Mesothelial cell of epicardium (in vitro differentiated cells): Measurements from ENCODE around the gene APMAP. TPM values are rescaled to one million over a fixed set of nuclear protein-coding genes. Genes with fewer than 3 reads are reported as not detected.

ENCODE experiments used
- DNase-seq, 2 experiments: peaks; one replicate each; pipeline ENCODE4 v3.0.0; 2021; ENCODE audit warnings: low spot score in 2 of 2; ENCODE audit not compliant: unreplicated experiment in 2 of 2
- H3K27ac Mint-ChIP-seq: 2 replicates; pipeline ENCODE4 v1.8.0; 2021; ENCODE audit warnings: mixed read lengths
- H3K27me3 Mint-ChIP-seq: 2 replicates; pipeline ENCODE4 v1.8.0; 2021; ENCODE audit warnings: low read depth, mixed read lengths
- H3K36me3 Mint-ChIP-seq: 2 replicates; pipeline ENCODE4 v1.8.0; 2021; ENCODE audit warnings: mixed read lengths
- H3K4me1 Mint-ChIP-seq: 2 replicates; pipeline ENCODE4 v1.8.0; 2021; ENCODE audit warnings: mixed read lengths
- H3K4me3 Mint-ChIP-seq: 2 replicates; pipeline ENCODE4 v1.8.0; 2021; ENCODE audit warnings: mild to moderate bottlenecking, moderate library complexity, mixed read lengths
- H3K9me3 Mint-ChIP-seq: 2 replicates; pipeline ENCODE4 v1.8.0; 2021; ENCODE audit warnings: mixed read lengths
- total RNA-seq: library from RNA; stranded (reverse); gene quantifications from 3 replicates; pipeline ENCODE4 v1.2.1, GENCODE V29; 2021
- TF ChIP-seq, protein P1 (sequence below): fragments of 200-600 bp; sonication (generic); IDR thresholded peaks from one replicate; pipeline ENCODE4 v1.5.0; 2021; ENCODE audit warnings: antibody characterized with exemption; ENCODE audit not compliant: unreplicated experiment

Gene APMAP
- total RNA-seq, 1 donor from 2014 or later = 77.4 TPM

DNA sequence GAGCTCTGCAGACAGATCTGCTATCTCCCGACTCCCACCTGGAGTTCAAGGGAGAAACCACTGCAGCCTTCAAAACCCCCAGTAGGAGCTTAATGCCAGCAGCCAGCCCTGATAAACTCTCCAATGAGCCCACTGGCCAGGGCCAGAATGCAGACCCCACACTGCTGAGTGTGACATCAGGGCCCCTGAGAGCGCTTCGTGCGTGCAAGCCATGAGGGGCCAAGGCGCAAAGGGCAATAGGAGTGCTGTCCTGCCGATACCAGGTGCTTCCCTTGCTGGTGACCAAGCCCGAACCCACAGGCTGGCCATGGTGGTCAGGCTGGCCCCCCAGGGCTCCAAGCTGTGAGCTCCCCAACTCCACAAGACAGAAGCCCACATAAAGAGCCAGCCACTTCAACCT is 76.7 kb downstream of the APMAP start:
- H3K27ac Mint-ChIP-seq = no peak overlapping the region
- peaks cover 19% of the 10 kb centered on the region for H3K4me1 Mint-ChIP-seq
- H3K36me3 Mint-ChIP-seq = no peaks in the 10 kb centered on the region
- no peak overlapping the region for H3K4me3 Mint-ChIP-seq
- TF ChIP-seq, protein P1, sequence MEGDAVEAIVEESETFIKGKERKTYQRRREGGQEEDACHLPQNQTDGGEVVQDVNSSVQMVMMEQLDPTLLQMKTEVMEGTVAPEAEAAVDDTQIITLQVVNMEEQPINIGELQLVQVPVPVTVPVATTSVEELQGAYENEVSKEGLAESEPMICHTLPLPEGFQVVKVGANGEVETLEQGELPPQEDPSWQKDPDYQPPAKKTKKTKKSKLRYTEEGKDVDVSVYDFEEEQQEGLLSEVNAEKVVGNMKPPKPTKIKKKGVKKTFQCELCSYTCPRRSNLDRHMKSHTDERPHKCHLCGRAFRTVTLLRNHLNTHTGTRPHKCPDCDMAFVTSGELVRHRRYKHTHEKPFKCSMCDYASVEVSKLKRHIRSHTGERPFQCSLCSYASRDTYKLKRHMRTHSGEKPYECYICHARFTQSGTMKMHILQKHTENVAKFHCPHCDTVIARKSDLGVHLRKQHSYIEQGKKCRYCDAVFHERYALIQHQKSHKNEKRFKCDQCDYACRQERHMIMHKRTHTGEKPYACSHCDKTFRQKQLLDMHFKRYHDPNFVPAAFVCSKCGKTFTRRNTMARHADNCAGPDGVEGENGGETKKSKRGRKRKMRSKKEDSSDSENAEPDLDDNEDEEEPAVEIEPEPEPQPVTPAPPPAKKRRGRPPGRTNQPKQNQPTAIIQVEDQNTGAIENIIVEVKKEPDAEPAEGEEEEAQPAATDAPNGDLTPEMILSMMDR = no peak
- peaks cover 2% of the 10 kb centered on the region for H3K27me3 Mint-ChIP-seq
- DNase-seq = no peak
- H3K9me3 Mint-ChIP-seq = peaks cover under 1% of the 10 kb centered on the region

GRCh38 chr20:24915440-24915839 is 77.1 kb downstream of the APMAP start:
- no peak overlapping the region for H3K4me3 Mint-ChIP-seq
- H3K27me3 Mint-ChIP-seq = peaks cover 2% of the 10 kb centered on the region
- no peaks in the 10 kb centered on the region for H3K36me3 Mint-ChIP-seq
- no peak for DNase-seq
- no peak overlapping the region for H3K27ac Mint-ChIP-seq
- TF ChIP-seq, protein P1 = no peak
- peaks cover 19% of the 10 kb centered on the region for H3K4me1 Mint-ChIP-seq
- H3K9me3 Mint-ChIP-seq = no peaks in the 10 kb centered on the region

GRCh38 chr20:24914388-24915241 is 77.9 kb downstream of the APMAP start:
- Mint-ChIP-seq H3K36me3 (no peaks in the 10 kb centered on the region), H3K27ac (no peak overlapping the region), H3K27me3 (peaks cover 2% of the 10 kb centered on the region), H3K4me1 (peaks cover 12% of the 10 kb centered on the region), H3K4me3 (no peak overlapping the region), H3K9me3 (no peaks in the 10 kb centered on the region)
- TF ChIP-seq, protein P1 = no peak
- no peak for DNase-seq

- H3K4me1 Mint-ChIP-seq = no peaks in the 10 kb centered on the region
- no peaks in the 10 kb centered on the region for H3K36me3 Mint-ChIP-seq
- H3K27ac Mint-ChIP-seq = no peak overlapping the region
- peaks cover 2% of the 10 kb centered on the region for H3K9me3 Mint-ChIP-seq
- TF ChIP-seq, protein P1 = no peak
- peaks cover 2% of the 10 kb centered on the region for H3K27me3 Mint-ChIP-seq
- no peak for DNase-seq
- no peak overlapping the region for H3K4me3 Mint-ChIP-seq
Observed at GRCh38 chr20:24913076-24913628, 79.4 kb downstream of the APMAP start.

Other genes starting within 250 kb of the APMAP start
- gene CST7, start 43.5 kb downstream of the APMAP start, total RNA-seq = not detected in 3 replicates
- gene ACSS1, start 65.4 kb upstream of the APMAP start, total RNA-seq = 4.0 to 5.2 TPM (median 4.8 TPM) in 3 replicates
- not detected in 3 replicates for gene VSX1, start 89.4 kb upstream of the APMAP start, total RNA-seq
- 59.3 to 68.6 TPM (median 67.8 TPM) in 3 replicates for gene ENTPD6, start 203.0 kb upstream of the APMAP start, total RNA-seq